Amniotic epithelial cell (primary cell): ENCODE measurements around the gene SMG9.
"Not testable (repeated sequence)": the region's sequence is repeated elsewhere in the genome, so short reads cannot be mapped to it uniquely, and the experiment has no call there.

ENCODE experiments used
- DNase-seq: peaks from one replicate; pipeline ENCODE4 v3.0.0-alpha.2; 2010; ENCODE audit warnings: low read depth

SMG9 gene

DNA sequence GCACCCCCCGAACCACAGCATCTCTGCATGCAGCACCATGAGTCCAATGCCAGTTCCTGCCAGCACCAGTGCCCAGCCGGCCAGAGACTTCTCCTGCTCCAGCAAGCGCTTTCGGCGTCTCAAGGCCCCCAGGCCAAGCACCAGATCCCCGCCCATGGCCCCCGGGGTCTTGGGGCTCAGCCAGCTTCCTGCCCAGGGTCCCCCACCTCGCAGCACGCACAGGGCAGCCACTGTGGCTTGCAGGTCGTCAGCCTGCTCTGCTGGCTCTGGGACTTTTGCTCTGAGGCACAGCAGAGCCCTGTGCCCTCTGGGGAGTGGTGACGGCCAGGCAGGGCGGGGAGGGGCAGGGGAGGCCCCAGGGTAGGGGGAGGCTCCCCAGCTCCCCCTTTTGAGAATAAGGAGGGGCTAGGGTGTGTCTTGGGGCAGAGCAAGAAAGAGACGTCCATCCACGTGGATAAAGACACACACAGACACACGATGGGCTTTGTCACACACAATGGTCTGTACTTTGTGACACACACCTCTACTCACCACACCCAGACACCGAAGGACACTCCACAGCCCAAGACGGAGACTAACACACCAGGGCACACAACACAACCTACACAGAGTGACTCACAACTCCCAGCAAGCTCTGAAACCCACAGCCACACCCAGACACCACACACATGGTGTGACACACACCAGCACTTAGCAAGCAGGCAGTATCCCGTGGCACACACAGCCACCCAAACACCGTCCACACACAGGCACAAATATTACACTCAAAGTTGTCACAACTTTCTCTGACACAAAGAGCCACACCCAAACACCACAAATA is 26.2 kb upstream of the SMG9 start, which contains the start of gene KCNN4:
Gene KCNN4 (minus strand): TSS at position 268 of the 820 bp plus-strand sequence. CDS start 112 bp downstream, at position 156.
- DNase-seq = peak; percentile 66

DNA sequence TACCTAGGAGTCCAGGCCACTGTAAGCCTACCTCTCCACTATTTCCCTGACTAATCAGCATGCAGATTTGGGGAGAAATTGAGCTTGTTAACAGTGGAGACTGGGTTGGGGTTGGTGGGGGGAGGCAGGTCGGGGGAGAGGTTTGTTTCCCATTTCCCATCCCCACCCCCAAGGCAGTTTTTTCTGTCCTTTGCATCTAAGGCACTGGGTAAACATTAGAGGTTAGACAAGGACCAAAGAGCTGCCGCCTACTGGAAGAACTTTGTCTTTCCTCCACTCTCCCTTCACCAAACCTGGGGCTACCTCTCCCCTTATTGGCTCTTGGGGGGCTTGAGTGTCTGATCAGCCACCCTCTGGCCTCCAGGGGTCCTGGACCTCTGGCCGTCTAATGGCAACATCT is 25.1 kb upstream of the SMG9 start:
- no peak for DNase-seq

DNA sequence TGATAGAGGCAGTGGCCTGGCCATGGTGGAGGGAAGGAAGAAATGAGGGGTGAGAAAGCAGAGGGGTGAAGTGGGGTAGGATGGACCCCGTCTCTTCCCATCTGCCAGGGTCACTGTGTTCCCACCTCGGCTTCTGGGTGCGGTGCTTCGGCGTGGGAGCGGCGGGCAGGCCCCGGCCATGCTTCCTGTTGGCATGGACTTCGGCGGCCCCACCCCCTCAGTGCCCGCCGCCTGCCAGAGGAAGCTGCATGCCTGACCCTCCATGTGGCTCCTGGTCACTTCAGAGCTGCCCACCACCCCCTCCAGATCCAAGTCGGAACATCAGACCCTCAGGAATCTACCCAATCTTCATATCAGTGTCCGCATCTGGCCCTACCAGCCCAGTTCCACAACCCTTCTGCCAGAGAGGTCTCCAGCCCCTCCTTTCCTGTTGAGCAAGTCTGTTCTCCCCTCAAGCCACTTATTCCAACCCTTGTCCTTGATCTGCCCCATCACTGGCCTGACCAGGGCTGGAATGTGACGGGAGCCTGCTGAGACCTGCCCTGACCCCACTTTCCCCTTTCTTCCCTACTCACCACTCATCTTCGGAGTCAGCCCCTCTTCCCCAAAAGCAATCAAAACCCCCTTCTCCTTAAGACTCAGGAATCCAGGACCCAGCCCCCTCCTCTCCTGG is 24.5 kb upstream of the SMG9 start:
- DNase-seq = no peak

DNA sequence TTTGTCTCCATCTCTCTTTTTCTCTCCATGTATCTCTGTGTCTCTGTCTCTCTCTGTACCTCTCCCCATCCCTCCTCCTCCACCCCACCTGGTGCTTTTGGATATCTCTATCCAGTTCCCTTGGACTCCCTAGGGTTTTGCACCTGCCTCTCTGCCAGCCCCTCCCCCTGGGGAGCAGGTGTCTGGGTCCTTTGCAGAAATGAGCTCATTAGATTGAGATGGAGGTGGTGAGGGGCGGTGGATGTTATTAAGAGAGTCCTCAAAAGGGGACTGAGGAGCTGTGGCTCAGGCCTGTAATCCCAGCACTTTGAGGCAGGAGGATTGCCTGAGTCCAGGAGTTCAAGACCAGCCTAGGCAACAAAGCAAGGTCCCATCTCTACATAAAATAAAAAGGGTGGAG is 23.9 kb upstream of the SMG9 start:
- no peak for DNase-seq

DNA sequence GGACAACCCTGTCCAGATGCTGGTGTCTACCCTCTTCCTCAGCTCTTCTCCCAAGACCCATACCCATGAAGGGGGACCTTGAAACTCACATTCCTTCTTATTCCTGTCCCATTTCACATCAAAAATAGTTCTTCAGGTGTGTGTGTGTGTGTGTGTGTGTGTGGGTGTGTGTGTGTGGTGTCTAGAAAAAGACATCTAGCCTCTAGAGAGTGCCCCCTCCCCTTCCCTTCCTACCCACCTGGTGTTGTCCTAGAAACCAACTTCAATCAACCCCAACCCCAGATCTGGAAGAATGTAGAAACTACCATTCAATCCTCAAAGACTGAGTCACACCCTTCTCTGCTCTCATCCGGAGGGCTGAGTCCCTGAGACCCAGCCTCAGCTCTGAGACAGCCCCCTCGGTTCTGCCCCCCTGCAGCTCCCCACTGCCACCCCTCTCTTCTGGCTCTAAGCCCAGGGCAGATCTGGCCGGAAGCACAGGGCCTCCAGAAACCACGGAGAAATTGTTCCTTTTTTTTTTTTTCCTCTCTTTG is 22.5 kb upstream of the SMG9 start:
- DNase-seq = peak; percentile 46

DNA sequence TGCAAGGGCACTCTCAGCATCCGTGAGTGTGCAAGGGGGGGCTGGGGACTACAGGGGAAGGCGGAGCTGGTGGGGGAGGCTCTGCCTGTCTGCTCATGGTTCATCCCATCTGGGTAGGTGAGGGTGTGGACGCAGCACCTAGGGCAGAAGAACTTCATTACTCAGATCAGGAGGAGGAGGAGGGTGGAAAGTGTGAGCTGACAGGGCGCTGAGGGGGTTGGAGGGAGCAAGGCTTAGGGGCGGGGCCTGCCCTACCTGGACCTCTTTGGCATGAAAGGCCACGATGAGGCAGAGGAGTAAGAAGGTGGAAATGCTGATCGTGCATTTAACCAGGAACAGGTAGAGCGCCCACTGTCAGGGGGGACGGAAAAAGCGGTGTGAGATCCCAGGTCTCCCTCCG is 21.5 kb upstream of the SMG9 start:
- no peak for DNase-seq

DNA sequence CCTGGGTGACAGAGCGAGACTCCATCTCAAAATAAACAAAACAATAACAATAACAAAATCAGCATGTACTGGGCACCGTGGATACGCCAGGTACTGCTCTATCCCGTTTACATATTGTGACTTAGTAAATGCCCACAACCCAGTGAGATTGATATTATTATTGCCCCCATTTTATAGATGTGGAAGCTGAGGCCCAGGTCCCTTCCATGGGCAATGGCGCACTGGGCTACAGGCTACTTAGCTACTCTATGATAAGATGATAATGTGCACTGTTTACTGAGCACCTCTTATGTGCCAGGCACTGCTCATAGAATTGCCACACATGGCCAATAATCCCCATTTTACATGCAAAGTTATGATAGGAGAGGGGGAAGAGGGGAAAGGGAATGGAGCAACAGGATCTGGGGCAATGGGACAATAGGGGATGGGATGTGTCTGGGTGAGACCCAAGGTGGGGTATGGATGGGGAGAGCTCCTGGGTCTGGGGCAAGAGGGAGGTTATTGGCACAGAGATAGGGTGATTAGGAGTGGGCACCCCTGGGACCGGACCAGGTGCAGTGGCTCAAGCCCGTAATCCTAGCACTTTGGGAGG is 20.6 kb upstream of the SMG9 start:
- no peak for DNase-seq

DNA sequence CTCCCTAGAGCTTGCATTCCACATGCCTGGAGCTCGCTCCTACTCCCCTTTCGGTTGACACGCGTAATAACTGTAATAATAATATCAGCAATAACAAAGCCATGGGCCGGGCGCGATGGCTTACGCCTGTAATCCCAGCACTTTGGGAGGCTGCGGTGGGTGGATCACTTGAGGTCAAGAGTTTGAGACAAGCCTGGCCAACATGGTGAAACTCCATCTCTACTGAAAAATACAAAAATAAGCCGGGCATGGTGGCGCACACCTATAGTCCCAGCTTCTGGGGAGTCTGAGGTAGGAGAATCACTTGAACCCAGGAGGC is 20.1 kb upstream of the SMG9 start:
- DNase-seq = not testable (repeated sequence)

DNA sequence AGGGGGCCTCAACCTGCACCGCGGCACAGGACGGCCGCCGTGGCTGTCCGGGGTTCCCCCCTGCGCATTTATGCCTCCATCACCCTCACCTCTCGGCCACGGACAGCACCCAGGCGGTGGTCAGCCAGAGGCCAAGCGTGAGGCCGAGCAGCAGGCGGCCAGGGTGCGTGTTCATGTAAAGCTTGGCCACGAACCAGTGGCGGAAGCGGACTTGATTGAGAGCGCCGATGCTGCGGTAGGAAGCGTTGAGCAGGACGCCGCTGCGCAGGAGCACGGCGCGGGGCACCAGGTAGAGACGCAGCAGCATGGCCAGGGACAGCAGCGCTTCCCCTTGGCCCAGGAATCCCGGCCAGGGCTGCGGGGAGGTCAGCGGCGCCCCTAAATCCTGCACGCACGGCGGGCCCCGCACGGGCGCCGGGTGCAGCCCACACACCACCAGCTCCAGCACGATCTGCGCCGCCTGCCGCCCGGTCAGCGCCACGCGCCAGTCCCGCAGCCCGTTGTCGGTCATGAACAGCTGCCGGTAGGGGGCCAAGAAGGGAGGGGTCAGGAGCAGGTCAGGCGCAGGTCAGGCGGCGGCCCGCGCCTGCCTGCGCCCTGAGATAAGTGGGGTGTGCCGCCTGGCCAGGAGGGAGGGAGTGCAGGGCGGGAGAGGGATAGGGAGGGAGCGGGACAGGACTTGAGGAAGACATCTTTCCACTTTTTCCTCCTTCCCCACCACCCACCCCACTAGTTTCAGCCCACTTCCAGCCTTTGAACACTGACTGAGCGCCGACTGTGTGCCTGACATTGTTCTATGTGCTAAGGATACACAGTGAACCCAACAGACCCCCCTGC is 19.6 kb upstream of the SMG9 start:
- DNase-seq = peak; percentile 72

DNA sequence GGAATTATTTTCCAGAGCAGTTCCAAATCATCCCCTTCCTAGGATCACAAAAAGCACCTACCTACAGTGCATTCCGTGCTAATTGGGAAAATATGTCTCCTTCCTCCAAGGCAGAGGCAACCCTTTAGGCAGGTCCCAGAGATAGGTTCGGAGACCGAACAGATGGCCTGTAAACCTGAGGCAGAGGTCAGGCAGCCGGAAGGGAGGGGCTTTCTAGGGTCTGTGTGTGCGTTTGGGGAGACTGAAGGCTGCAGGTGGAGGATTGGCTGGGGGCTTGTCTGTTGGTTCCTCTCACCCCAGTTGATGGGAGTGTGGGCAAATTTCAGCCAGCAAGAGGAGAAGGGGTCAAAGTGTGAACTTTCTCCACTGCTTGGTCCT is 19.0 kb upstream of the SMG9 start:
- no peak for DNase-seq

DNA sequence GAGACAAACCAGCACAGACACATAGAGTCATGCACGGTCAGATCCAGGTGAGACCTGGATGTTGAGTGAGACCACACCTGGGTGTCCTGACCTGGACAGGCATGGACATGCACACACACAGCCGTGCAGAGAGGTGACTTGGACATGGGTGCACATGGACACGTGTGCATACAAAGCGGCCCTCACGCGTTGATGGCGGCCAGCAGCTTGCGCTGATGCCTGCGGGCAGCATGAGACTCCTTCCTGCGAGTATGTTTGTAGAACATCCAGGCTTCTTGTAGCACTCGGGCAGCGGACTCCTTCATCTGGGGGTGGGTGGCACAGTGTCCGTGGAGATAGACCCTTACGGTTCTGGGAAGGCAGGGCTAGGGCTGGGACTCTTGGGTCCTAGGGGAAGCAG is 14.5 kb upstream of the SMG9 start:
- DNase-seq = no peak

DNA sequence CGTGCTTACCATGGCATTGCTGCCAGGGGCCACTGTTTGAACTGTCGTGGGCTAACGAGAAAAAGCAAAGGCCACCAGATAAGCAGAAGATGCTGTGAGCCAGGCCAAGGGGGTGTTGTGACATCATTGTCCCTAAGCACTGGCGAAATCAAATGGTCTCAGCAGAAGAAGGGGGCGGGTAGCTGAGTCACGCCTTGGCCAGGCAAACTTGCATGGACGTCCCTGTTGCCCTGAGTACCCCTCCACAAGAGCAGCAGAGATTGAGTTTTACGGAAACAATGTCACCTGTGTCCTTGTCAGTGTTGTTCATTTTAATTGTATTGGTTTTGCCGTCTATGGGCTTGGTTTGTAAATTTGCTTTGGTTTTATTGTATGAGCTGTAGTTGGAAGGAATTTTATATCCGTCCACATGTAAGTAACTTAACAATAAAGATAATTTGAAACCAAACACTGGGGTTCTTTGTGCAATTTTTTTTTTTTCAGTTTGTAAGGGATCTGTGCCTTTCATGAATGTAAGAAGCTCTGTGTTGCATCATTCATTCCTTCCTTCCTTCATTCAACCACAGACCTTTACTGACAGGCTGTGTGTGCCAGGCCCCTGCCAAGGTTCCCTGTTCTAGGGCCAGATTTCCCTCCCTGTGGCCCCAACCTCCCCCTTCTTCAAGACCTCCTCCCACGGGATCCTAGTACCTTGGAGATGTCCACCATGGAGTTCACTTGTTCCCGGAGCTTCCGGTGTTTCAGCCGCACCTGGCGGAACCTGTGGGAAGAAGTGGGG is 13.7 kb upstream of the SMG9 start:
- no peak for DNase-seq

DNA sequence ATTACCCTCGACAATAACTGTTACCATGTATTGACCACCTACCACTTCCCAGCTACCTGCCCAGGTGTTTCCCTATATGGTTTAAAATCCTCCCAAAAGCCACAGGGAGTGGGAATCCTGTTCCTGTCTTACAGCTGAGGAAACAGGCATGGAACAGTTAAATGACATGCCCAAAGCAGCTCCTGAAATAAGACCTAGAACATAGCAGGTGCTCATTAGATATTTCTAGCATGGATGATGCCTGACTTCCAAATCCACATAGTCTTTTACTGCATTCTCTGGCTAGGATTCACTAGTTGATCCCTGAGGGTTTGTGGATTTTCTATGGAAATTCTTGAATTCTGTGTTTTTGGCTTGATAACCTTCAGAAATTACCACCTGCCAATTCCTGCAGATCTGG is 13.1 kb upstream of the SMG9 start:
- DNase-seq = no peak

DNA sequence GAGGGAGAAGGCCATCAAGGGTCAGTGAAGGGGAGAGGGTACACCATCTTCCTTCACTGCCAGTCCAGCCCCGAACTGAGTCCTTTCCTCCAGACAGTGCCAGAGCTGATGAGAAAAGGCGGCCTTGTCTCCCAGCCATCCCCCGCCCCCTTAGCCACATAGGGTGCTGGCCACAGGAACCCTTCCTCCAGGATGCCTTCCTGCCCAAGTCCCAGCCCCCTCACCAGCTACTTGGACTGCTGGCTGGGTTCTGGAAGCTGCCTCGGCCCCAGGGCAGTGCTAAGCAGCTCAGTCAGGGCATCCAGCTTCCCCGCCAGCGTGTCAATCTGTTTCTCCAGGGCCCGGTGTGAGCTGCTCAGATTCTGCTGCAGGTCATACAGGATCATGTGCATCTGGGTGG is 12.6 kb upstream of the SMG9 start:
- DNase-seq = no peak

DNA sequence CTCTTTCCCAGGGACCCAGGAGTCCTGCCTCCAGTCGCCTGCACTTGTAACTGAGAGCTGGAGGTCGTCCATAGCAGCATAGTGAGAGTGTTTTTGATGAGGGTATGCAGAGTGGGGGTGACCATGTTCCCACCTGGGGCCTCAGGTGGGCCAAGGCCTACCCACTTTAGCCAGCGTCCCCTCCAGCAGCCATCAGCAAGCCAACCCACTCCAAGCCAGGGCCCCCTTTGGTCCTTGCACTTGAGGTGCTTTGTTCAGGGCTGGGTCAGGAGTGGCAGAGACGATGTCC is 11.9 kb upstream of the SMG9 start:
- no peak for DNase-seq

DNA sequence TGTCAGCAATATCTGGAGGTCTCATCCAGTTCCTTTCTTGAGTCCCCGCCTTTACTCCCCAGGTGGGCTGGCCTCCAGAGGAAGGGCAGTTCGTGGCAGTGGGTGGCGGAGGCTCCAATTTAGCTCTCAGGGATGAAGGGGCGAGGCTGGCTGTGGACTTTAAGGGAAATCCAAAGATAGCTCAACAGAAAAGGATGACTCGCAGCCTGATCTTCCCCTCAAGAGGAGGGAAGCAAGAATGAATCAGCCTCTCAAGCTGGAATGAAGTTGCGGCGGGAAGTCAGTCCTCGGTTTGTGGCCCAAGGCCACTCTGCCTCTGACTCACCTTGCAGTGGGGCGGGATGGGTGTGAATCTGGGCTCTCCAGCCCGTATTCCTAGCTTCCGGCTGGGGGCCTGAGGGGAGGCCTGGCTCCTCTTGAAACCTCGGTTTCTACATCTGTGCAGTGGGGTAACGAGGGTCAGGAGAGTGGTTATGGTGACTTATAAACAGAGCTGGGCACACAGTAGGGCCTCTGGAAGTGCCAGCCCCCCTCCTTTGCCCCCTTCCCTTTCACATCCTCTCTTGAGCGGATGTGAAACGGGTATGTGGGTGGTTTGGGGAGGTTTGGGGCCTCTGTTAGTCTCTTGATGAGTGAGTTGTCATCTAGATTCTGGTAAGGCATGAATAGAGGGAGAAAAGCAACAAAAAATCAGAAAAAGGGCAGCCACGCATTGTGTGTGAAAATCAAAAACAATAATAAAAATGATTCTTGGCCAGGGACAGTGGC is 10.5 kb upstream of the SMG9 start:
- peak; percentile 96 for DNase-seq

DNA sequence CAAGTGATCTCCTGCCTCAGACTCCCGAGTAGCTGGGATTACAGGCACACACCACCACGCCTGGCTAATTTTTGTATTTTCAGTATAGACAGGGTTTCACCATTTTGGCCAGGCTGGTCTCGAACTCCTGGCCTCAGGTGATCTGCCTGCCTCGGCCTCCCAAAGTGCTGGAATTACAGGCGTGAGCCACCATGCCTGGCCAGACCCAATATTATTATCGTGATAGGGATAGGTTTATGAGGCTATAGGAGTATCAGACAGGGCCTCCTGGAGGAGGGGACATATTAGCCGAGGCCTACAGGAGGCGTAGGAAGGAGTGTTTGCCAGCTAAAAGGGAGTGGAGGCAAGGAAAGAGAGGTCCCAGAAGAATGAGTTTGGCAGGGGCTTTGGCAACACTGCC is 9.9 kb upstream of the SMG9 start:
- DNase-seq = not testable (repeated sequence)

DNA sequence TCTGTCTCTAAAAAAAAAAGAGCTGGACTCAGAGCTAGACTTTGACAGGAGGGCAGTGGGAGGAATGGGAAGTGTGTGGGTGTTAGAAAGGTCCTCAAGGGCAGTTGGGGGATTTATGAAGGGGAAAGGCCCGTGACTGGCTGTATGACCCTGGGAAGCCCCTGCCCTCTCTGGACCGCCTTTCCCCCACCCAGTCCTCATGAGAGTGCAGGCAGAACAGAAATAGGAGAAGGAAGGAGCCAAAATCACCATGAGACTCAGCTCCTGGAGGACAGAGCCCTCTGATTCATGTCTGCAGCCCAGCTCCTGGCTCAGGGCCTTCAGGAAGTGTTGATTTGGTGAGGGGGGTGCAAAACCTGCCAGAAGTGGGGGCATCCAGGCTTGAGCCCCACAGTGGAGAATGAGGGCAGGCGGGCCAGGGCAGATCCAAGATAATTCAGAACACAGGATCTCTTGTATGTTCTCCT is 8.7 kb upstream of the SMG9 start:
- DNase-seq = no peak

DNA sequence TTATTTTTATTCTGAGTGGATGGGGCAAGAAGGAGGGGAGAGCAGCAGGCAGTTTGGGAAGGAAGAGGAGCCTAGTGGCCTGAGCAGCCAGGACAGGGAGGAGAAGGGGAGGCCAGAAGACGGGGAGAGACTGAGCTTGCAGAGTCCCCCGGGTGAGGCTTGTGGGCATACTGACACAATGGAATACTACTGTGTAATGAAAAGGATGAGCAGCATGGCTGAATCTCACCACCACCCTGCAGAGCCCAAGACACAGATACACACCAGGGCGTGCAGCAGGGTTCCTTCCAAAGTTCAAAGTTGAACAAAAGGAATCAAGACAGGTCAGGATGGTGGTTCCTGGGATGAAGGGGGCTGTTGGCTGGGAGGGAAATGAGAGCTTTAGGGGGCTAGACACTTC is 8.1 kb upstream of the SMG9 start:
- no peak for DNase-seq

DNA sequence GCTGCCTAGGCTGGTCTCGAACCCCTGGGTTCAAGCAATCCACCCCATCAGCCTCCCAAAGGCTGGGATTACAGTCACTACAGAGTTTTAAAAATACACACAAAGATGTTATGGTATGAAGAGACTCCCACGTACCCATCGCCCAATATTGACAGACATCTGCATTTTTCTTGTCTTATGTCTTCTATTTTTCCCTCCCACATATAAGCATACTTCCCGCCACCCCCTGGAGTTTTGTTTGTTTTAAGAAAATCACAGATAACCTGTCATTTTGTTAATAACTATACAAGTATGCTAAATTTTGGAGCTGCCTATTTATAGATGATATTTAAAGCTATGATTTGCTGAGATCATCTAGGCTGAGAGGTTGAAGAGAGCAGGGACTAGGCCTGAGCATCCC is 6.2 kb upstream of the SMG9 start:
- DNase-seq = no peak

DNA sequence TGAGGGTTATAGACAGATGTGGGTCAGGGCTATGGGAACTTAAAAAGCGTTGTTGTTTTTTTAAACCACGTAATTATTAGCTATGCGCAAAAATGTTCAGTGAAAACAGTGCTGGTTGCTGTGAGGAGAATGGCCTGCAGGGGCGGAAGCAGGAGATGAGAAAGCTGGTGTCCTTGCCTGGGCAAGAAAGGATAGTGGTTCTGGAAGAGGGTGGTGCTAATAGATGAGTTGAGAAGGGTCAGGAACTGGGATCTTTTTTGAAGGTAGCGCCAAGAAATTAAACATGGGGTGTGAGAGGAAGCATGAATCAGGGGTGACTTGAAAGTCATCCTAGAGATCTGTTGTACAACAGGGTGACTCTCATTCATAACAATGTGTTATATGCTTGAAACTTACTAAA is 4.8 kb upstream of the SMG9 start:
- no peak for DNase-seq
